Measurements from ENCODE around the gene PIM1.

DNA sequence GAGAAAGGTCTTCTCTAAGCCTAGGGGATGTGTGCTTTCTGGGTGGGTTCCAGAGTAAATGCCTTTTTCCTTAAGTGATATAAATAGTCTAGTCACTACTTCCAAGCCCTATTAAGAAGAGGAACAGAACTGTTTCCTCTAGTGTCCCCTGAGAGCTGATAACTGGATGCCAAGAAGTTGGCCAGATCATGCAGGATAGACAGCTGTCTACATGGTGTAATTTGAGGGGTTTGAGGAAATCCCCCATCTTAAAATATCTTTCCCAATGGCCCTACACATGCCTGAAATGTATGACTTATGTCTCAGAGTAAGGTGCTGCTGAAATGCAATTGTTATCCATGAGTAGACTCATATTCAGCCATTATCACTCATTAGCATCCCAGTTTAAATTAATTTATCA, 20.2 kb upstream of the PIM1 start:
- TF ChIP-seq, protein P1, sequence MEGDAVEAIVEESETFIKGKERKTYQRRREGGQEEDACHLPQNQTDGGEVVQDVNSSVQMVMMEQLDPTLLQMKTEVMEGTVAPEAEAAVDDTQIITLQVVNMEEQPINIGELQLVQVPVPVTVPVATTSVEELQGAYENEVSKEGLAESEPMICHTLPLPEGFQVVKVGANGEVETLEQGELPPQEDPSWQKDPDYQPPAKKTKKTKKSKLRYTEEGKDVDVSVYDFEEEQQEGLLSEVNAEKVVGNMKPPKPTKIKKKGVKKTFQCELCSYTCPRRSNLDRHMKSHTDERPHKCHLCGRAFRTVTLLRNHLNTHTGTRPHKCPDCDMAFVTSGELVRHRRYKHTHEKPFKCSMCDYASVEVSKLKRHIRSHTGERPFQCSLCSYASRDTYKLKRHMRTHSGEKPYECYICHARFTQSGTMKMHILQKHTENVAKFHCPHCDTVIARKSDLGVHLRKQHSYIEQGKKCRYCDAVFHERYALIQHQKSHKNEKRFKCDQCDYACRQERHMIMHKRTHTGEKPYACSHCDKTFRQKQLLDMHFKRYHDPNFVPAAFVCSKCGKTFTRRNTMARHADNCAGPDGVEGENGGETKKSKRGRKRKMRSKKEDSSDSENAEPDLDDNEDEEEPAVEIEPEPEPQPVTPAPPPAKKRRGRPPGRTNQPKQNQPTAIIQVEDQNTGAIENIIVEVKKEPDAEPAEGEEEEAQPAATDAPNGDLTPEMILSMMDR (conservative IDR thresholded peaks at IDR 0.05; ENCODE audit: low read depth, low read length): no peak
- no peak for TF ChIP-seq EZH2 (IDR thresholded peaks at IDR 0.05; ENCODE audit: borderline replicate concordance, low read depth, low read length, poor library complexity, severe bottlenecking)

All from A673 (cell line).